GM12878 (cell line): ENCODE data around the gene SMAD5. TPM values are rescaled to one million over a fixed set of nuclear protein-coding genes. Genes with fewer than 3 reads are reported as not detected.

Experiments
- ATAC-seq: fragments of 200-7000 bp; cut with Tn5 transposase; 3 replicates; pipeline ENCODE4 v1.9.1; 2020; ENCODE audit warnings: mild to moderate bottlenecking, moderate library complexity
- BruUV-seq: library from RNA; stranded (reverse); fragments of 400-500 nt; replicated peaks from 2 replicates; lab custom pipeline; 2021; lab: Mats Ljungman, UMichigan
- CTCF ChIA-PET: fragments of 300-600 bp; sonication (Branson Sonifier 250); formaldehyde crosslinking; extraction: SDS; loops from one replicate; lab custom pipeline; 2021; ENCODE audit warnings: inconsistent platforms; lab: Yijun Ruan, JAX
- POLR2A ChIA-PET: fragments of 350-600 bp; formaldehyde crosslinking; extraction: SDS; loops from one replicate; lab custom pipeline; 2021; ENCODE audit warnings: inconsistent platforms; lab: Charles Lee
- RAD21 ChIA-PET: fragments of 300-600 bp; sonication (Branson Sonifier 250); formaldehyde crosslinking; loops from one replicate; lab custom pipeline; 2023; ENCODE audit warnings: antibody characterized with exemption; ENCODE audit not compliant: unreplicated experiment; lab: Charles Lee
- SMC1A ChIA-PET: fragments of 300-600 bp; sonication (Branson Sonifier 250); formaldehyde crosslinking; loops from one replicate; lab custom pipeline; 2023; ENCODE audit not compliant: unreplicated experiment, uncharacterized antibody; lab: Charles Lee
- DNase-seq: peaks from one replicate; pipeline ENCODE4 v3.0.0-alpha.2; 2011; ENCODE audit warnings: low read depth, low spot score
- FAIRE-seq: peaks from 3 replicates; lab custom pipeline; 2011; peaks lifted over from hg19 to GRCh38; lab: Jason Lieb, UNC
- H2AFZ ChIP-seq: 2 replicates; pipeline ENCODE4 v1.6.0; 2011; ENCODE audit warnings: low read depth, low read length, control low read depth; ENCODE audit not compliant: control insufficient read depth
- H3K27ac ChIP-seq: 2 replicates; pipeline ENCODE4 v1.5.1; 2011; ENCODE audit warnings: control low read depth; ENCODE audit not compliant: control insufficient read depth, insufficient read depth
- H3K27me3 ChIP-seq, 2 experiments: replicated peaks in 1 of 2; 2 replicates each; pipeline versions ENCODE4 v1.6.0 to v1.6.1; 2011; ENCODE audit warnings: low read length in 1 of 2; ENCODE audit not compliant: control insufficient read depth in 2 of 2, insufficient read depth in 2 of 2
- H3K36me3 ChIP-seq, 2 experiments: 2 replicates each; pipeline ENCODE4 v1.5.1; 2011; ENCODE audit warnings: low read length in 1 of 2; ENCODE audit not compliant: control insufficient read depth in 2 of 2, insufficient read depth in 2 of 2
- H3K4me1 ChIP-seq: 2 replicates; pipeline ENCODE4 v1.6.1; 2011; ENCODE audit warnings: mild to moderate bottlenecking, low read length, moderate library complexity, mixed read lengths; ENCODE audit not compliant: control insufficient read depth, insufficient read depth
- H3K4me2 ChIP-seq: 2 replicates; pipeline ENCODE4 v1.6.0; 2011; ENCODE audit warnings: control low read depth; ENCODE audit not compliant: control insufficient read depth, insufficient read depth
- H3K4me3 ChIP-seq: fragments of 200-600 bp; sonication (generic); 2 replicates; pipeline ENCODE4 v1.5.1; 2016
- H3K79me2 ChIP-seq: 2 replicates; pipeline ENCODE4 v1.6.0; 2011; ENCODE audit warnings: low read length; ENCODE audit not compliant: control insufficient read depth, insufficient read depth
- H3K9ac ChIP-seq: 2 replicates; pipeline ENCODE4 v1.8.0; 2011; ENCODE audit warnings: low read length, control low read depth, mixed read lengths; ENCODE audit not compliant: control insufficient read depth, insufficient read depth
- H3K9me3 ChIP-seq: replicated peaks from 3 replicates; pipeline ENCODE4 v1.5.1; 2011; ENCODE audit warnings: mild to moderate bottlenecking, low read length; ENCODE audit not compliant: control insufficient read depth, insufficient read depth
- H4K20me1 ChIP-seq: 2 replicates; pipeline ENCODE4 v1.6.0; 2011; ENCODE audit not compliant: control insufficient read depth, insufficient read depth
- HSF1 ChIP-seq: fragments of 150-350 bp; IDR thresholded peaks from 2 replicates; pipeline ENCODE4 v1.6.1; 2014; ENCODE audit warnings: mild to moderate bottlenecking, low read depth, low read length
- KAT2A ChIP-seq: conservative IDR thresholded peaks from 2 replicates; pipeline ENCODE4 v1.6.1; 2011; ENCODE audit warnings: low read depth, low read length; ENCODE audit not compliant: control insufficient read depth
- PML ChIP-seq: IDR thresholded peaks from 2 replicates; pipeline ENCODE4 v1.6.1; 2012; ENCODE audit warnings: low read length, inconsistent platforms
- SIN3A ChIP-seq: IDR thresholded peaks from 2 replicates; pipeline ENCODE4 v1.6.1; 2012; ENCODE audit warnings: low read depth, low read length, improper control_type of control experiment
- SIX5 ChIP-seq: IDR thresholded peaks from 2 replicates; pipeline ENCODE4 v1.6.1; 2011; ENCODE audit warnings: mild to moderate bottlenecking, low read depth, low read length, moderate library complexity; ENCODE audit not compliant: severe bottlenecking
- SMAD1 ChIP-seq: fragments of 450-650 bp; IDR thresholded peaks from 2 replicates; pipeline ENCODE4 v1.6.1; 2018; ENCODE audit warnings: mild to moderate bottlenecking, low read depth; ENCODE audit not compliant: partially characterized antibody
- SUZ12 ChIP-seq: fragments of 200-600 bp; sonication (generic); IDR thresholded peaks from one replicate; pipeline ENCODE4 v1.6.1; 2018; ENCODE audit warnings: antibody characterized with exemption, mild to moderate bottlenecking; ENCODE audit not compliant: unreplicated experiment
- ZBTB4 ChIP-seq: fragments of 450-650 bp; formaldehyde crosslinking; IDR thresholded peaks from 2 replicates; pipeline ENCODE4 v1.4.0; 2022; ENCODE audit warnings: mild to moderate bottlenecking, moderate library complexity
- WGBS: methylation state at CpG from one replicate; pipeline ENCODE4 v1.1.6; 2016; ENCODE audit warnings: low lambda C conversion rate; ENCODE audit not compliant: insufficient replicate concordance, insufficient coverage; ENCODE audit errors: missing lambda C conversion rate; 5-methylcytosine and 5-hydroxymethylcytosine counted together
- in situ Hi-C: fragments of 300-500 bp; cut with MboI; formaldehyde crosslinking; loops from 9 replicates; pipeline ENCODE4 v1.14.3; 2018; ENCODE audit warnings: mixed read lengths
- intact Hi-C: fragments of 100-400 bp; cut with micrococcal nuclease; formaldehyde crosslinking; loops from one replicate; pipeline ENCODE4 v1.14.2; 2022; ENCODE audit not compliant: unreplicated experiment
- polyA plus RNA-seq, 11 experiments: library from polyadenylated mRNA; depleted of rRNA in 4 of 11; unstranded in 6 of 11; stranded (reverse) in 5 of 11; fragments of >200 nt; fragmentation: Nextera tagmentation in 4 of 11; fragmentation: Illumina TruSeq in 1 of 11; extraction: Ambion mirVana in 4 of 11; extraction: Trizol in 1 of 11; gene quantifications; 1 replicate in 1 of 11; 2 replicates in 10 of 11; pipeline versions ENCODE4 v1.2.1 to v1.2.3, GENCODE V29; 2011 to 2016; ENCODE audit warnings: inconsistent platforms in 2 of 11, missing spikeins in 2 of 11, low read depth in 1 of 11
- total RNA-seq, 4 experiments: library from RNA; depleted of rRNA in 3 of 4; stranded (reverse); fragments of >200 nt in 3 of 4; fragmentation: Illumina TruSeq in 1 of 4; extraction: Trizol in 1 of 4; gene quantifications; 2 replicates each; pipeline versions ENCODE4 v1.2.1 to v1.2.3, GENCODE V29; 2013 to 2021
- TF ChIP-seq, protein P1 (sequence below): IDR thresholded peaks from 2 replicates; pipeline ENCODE4 v1.6.1; 2012; ENCODE audit warnings: low read depth, low read length, improper control_type of control experiment
- TF ChIP-seq, protein P2 (sequence below): IDR thresholded peaks from 2 replicates; pipeline ENCODE4 v1.6.1; 2012; ENCODE audit warnings: low read depth, low read length, improper control_type of control experiment
- TF ChIP-seq, protein P3 (sequence below): fragments of 450-650 bp; IDR thresholded peaks from 2 replicates; pipeline ENCODE4 v1.6.1; 2016; ENCODE audit warnings: mild to moderate bottlenecking
- TF ChIP-seq, protein P4 (sequence below): fragments of 150-350 bp; IDR thresholded peaks from 2 replicates; pipeline ENCODE4 v1.6.1; 2016; ENCODE audit warnings: low read depth, low read length

SMAD5 gene
- total and polyA plus RNA-seq, 10 of the 15 experiments (the other 5 are each of a cell fraction or from before 2014, with no cell fraction given): 3.6 to 40.6 (median 11.7) TPM

GRCh38 chr5:136232316-136232715 is 99.7 kb downstream of the SMAD5 start:
- Histone ChIP-seq H3K36me3 (no peaks in the 10 kb centered on the region), H3K4me3 (no peak overlapping the region), H4K20me1 (no peaks in the 10 kb centered on the region), H3K4me2 (no peak overlapping the region), H3K27me3 (no peaks in the 10 kb centered on the region), H3K4me1 (no peaks in the 10 kb centered on the region; the same call in 1 of the 2 replicates), H3K9ac (no peak overlapping the region), H2AFZ (no peak overlapping the region), H3K79me2 (no peaks in the 10 kb centered on the region), H3K27ac (no peak overlapping the region), H3K9me3 (no peaks in the 10 kb centered on the region)
- intact Hi-C loops: no loop called here
- RAD21 ChIA-PET: interaction anchor here (1.2 to 2.8 kb wide), 3 partner anchors 9 to 13 kb away, joined by 3 to 27 read pairs (median 5); no protein-coding TSS in a partner anchor
- in situ Hi-C loops: no loop called here
- BruUV-seq: no TSS peak
- SMC1A ChIA-PET: interaction anchor here (0.8 to 2.7 kb wide), 8 partner anchors 9 to 28 kb away, joined by 3 to 39 read pairs (median 4); no protein-coding TSS in a partner anchor
- FAIRE-seq (no peak), ATAC-seq (peak; percentile 93), DNase-seq (peak; percentile 62)
- POLR2A ChIA-PET: interaction anchor here (1.1 to 1.5 kb wide), 4 partner anchors 9 to 91 kb away, joined by 3 to 5 read pairs (median 4); no protein-coding TSS in a partner anchor
- 3% methylated on average over 6 of the region's 6 CpGs for WGBS
- CTCF ChIA-PET: interaction anchor here (0.8 to 2.6 kb wide), 5 partner anchors 10 to 170 kb away, joined by 3 to 17 read pairs (median 11); no protein-coding TSS in a partner anchor
- TF ChIP-seq, protein P1, sequence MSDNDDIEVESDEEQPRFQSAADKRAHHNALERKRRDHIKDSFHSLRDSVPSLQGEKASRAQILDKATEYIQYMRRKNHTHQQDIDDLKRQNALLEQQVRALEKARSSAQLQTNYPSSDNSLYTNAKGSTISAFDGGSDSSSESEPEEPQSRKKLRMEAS: no peak; the same call in 1 of the 2 replicates
- TF ChIP-seq PML (no peak), HSF1 (no peak), SIN3A (no peak), SMAD1 (no peak), ZBTB4 (CRISPR knock-in tag) (no peak), SUZ12 (no peak), KAT2A (no peak), SIX5 (no peak)
- TF ChIP-seq, protein P2, sequence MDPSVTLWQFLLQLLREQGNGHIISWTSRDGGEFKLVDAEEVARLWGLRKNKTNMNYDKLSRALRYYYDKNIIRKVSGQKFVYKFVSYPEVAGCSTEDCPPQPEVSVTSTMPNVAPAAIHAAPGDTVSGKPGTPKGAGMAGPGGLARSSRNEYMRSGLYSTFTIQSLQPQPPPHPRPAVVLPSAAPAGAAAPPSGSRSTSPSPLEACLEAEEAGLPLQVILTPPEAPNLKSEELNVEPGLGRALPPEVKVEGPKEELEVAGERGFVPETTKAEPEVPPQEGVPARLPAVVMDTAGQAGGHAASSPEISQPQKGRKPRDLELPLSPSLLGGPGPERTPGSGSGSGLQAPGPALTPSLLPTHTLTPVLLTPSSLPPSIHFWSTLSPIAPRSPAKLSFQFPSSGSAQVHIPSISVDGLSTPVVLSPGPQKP: no peak
- TF ChIP-seq, protein P3, sequence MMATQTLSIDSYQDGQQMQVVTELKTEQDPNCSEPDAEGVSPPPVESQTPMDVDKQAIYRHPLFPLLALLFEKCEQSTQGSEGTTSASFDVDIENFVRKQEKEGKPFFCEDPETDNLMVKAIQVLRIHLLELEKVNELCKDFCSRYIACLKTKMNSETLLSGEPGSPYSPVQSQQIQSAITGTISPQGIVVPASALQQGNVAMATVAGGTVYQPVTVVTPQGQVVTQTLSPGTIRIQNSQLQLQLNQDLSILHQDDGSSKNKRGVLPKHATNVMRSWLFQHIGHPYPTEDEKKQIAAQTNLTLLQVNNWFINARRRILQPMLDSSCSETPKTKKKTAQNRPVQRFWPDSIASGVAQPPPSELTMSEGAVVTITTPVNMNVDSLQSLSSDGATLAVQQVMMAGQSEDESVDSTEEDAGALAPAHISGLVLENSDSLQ: no peak
- TF ChIP-seq, protein P4, sequence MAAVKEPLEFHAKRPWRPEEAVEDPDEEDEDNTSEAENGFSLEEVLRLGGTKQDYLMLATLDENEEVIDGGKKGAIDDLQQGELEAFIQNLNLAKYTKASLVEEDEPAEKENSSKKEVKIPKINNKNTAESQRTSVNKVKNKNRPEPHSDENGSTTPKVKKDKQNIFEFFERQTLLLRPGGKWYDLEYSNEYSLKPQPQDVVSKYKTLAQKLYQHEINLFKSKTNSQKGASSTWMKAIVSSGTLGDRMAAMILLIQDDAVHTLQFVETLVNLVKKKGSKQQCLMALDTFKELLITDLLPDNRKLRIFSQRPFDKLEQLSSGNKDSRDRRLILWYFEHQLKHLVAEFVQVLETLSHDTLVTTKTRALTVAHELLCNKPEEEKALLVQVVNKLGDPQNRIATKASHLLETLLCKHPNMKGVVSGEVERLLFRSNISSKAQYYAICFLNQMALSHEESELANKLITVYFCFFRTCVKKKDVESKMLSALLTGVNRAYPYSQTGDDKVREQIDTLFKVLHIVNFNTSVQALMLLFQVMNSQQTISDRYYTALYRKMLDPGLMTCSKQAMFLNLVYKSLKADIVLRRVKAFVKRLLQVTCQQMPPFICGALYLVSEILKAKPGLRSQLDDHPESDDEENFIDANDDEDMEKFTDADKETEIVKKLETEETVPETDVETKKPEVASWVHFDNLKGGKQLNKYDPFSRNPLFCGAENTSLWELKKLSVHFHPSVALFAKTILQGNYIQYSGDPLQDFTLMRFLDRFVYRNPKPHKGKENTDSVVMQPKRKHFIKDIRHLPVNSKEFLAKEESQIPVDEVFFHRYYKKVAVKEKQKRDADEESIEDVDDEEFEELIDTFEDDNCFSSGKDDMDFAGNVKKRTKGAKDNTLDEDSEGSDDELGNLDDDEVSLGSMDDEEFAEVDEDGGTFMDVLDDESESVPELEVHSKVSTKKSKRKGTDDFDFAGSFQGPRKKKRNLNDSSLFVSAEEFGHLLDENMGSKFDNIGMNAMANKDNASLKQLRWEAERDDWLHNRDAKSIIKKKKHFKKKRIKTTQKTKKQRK: no peak
